Gastroesophageal sphincter (tissue), 3 donors: Measurements from ENCODE around the gene ERH.

Source experiments
- EP300 ChIP-seq: sonication (generic); formaldehyde crosslinking; IDR thresholded peaks from one replicate; pipeline ENCODE4 v1.6.1; 2017; ENCODE audit warnings: antibody characterized with exemption, mild to moderate bottlenecking
- POLR2A ChIP-seq, 2 donors: fragments of 450-650 bp; IDR thresholded peaks; one replicate each; pipeline ENCODE4 v1.6.1; 2017; ENCODE audit warnings: antibody characterized with exemption in 2 of 2, mild to moderate bottlenecking in 2 of 2, moderate library complexity in 1 of 2
- POLR2AphosphoS5 ChIP-seq: sonication (generic); formaldehyde crosslinking; IDR thresholded peaks from one replicate; pipeline ENCODE4 v1.6.1; 2017; ENCODE audit warnings: antibody characterized with exemption
- TF ChIP-seq, protein P1 (sequence below), 4 experiments: fragments of 200-600 bp in 2 of 4; fragments of 450-650 bp in 2 of 4; sonication (generic) in 1 of 4; IDR thresholded peaks; one replicate each; pipeline ENCODE4 v1.5.1; 2017 to 2019; ENCODE audit warnings: antibody characterized with exemption in 4 of 4, mild to moderate bottlenecking in 2 of 4, moderate library complexity in 2 of 4

DNA sequence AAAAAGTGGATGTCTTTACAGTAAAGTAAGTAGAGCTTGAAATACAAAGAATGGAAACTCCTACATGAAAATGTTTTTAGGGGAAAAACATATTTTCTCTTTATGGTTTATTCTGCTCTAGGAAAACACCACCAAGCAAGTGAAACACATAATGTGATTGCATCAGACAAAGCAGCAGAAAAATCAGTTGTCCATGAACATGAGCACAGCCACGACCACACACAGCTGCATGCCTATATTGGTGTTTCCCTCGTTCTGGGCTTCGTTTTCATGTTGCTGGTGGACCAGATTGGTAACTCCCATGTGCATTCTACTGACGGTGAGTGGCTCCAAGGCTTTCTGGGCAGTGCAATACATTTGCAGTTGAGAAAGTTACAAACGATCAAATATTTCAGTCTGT, 43.8 kb upstream of the ERH start:
- TF ChIP-seq, protein P1, sequence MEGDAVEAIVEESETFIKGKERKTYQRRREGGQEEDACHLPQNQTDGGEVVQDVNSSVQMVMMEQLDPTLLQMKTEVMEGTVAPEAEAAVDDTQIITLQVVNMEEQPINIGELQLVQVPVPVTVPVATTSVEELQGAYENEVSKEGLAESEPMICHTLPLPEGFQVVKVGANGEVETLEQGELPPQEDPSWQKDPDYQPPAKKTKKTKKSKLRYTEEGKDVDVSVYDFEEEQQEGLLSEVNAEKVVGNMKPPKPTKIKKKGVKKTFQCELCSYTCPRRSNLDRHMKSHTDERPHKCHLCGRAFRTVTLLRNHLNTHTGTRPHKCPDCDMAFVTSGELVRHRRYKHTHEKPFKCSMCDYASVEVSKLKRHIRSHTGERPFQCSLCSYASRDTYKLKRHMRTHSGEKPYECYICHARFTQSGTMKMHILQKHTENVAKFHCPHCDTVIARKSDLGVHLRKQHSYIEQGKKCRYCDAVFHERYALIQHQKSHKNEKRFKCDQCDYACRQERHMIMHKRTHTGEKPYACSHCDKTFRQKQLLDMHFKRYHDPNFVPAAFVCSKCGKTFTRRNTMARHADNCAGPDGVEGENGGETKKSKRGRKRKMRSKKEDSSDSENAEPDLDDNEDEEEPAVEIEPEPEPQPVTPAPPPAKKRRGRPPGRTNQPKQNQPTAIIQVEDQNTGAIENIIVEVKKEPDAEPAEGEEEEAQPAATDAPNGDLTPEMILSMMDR (IDR thresholded peaks at IDR 0.05): no peak
- no peak for TF ChIP-seq EP300
- TF ChIP-seq POLR2A (IDR thresholded peaks at IDR 0.05): no peak
- no peak for TF ChIP-seq POLR2AphosphoS5
